Tibial nerve (tissue), 4 donors: ENCODE data around the gene ABCB9. TPM values are rescaled to one million over a fixed set of nuclear protein-coding genes. Genes with fewer than 3 reads are reported as not detected.

Experiments used
- DNase-seq, 2 donors: peaks; one replicate each; pipeline ENCODE4 v3.0.0-alpha.2; 2019; ENCODE audit warnings: low spot score in 2 of 2
- H3K27ac ChIP-seq, 4 donors: fragments of 200-600 bp; sonication (generic) in 3 of 4; one replicate each; pipeline ENCODE4 v1.5.1; 2017 to 2019; ENCODE audit warnings: mild to moderate bottlenecking in 1 of 4
- H3K27me3 ChIP-seq, 2 donors: fragments of 200-600 bp; sonication (generic) in 1 of 2; one replicate each; pipeline versions ENCODE4 v1.5.1 to v1.6.0; 2017 to 2019
- H3K36me3 ChIP-seq, 3 donors: fragments of 200-600 bp; sonication (generic); one replicate each; pipeline ENCODE4 v1.5.1; 2018 to 2019
- H3K4me1 ChIP-seq, 4 donors: fragments of 200-600 bp; sonication (generic) in 3 of 4; one replicate each; pipeline ENCODE4 v1.5.1; 2017 to 2019
- H3K4me3 ChIP-seq, 4 donors: fragments of 200-600 bp; sonication (generic) in 3 of 4; one replicate each; pipeline ENCODE4 v1.5.1; 2017 to 2019; ENCODE audit warnings: mild to moderate bottlenecking in 1 of 4, moderate library complexity in 1 of 4
- H3K9me3 ChIP-seq, 4 donors: fragments of 200-600 bp; sonication (generic) in 3 of 4; one replicate each; pipeline ENCODE4 v1.5.1; 2017 to 2019
- EP300 ChIP-seq, 2 donors: sonication (generic); formaldehyde crosslinking; IDR thresholded peaks; one replicate each; pipeline ENCODE4 v1.6.1; 2017; ENCODE audit warnings: antibody characterized with exemption in 2 of 2, mild to moderate bottlenecking in 1 of 2
- POLR2A ChIP-seq, 2 donors: fragments of 450-650 bp; IDR thresholded peaks; one replicate each; pipeline ENCODE4 v1.6.1; 2017; ENCODE audit warnings: antibody characterized with exemption in 2 of 2, mild to moderate bottlenecking in 2 of 2, moderate library complexity in 2 of 2
- WGBS, 2 donors: methylation state at CpG; one replicate each; pipeline ENCODE4 v1.1.5; 2018; 5-methylcytosine and 5-hydroxymethylcytosine counted together
- total RNA-seq, 4 donors: library from RNA; depleted of rRNA; stranded (reverse); fragments of >200 nt; gene quantifications; one replicate each; pipeline ENCODE4 v1.1.0, GENCODE V29; 2016
- TF ChIP-seq, protein P1 (sequence below), 5 experiments: fragments of 200-600 bp in 3 of 5; fragments of 450-650 bp in 2 of 5; sonication (generic) in 3 of 5; IDR thresholded peaks; one replicate each; pipeline ENCODE4 v1.5.1; 2016 to 2019; ENCODE audit warnings: antibody characterized with exemption in 5 of 5, mild to moderate bottlenecking in 3 of 5, moderate library complexity in 2 of 5

Gene ABCB9
- total RNA-seq, 4 donors from 2014 or later = 4.2 to 11.4 (median 6.0) TPM

GRCh38 chr12:122997343-122998250 lies 31.3 kb upstream of the ABCB9 start:
- Histone ChIP-seq H3K36me3 (peaks cover 0 to 75% (median 0%) of the 10 kb centered on the region in 3 donors), H3K27ac (no peak overlapping the region)

GRCh38 chr12:122996621-122997342 lies 30.5 kb upstream of the ABCB9 start:
- no peak overlapping the region for H3K4me3 ChIP-seq
- H3K27me3 ChIP-seq = no peaks in the 10 kb centered on the region
- no peaks in the 10 kb centered on the region for H3K9me3 ChIP-seq
- TF ChIP-seq POLR2A (IDR thresholded peaks at IDR 0.05) (no peak), EP300 (IDR thresholded peaks at IDR 0.05) (no peak)
- TF ChIP-seq, protein P1, sequence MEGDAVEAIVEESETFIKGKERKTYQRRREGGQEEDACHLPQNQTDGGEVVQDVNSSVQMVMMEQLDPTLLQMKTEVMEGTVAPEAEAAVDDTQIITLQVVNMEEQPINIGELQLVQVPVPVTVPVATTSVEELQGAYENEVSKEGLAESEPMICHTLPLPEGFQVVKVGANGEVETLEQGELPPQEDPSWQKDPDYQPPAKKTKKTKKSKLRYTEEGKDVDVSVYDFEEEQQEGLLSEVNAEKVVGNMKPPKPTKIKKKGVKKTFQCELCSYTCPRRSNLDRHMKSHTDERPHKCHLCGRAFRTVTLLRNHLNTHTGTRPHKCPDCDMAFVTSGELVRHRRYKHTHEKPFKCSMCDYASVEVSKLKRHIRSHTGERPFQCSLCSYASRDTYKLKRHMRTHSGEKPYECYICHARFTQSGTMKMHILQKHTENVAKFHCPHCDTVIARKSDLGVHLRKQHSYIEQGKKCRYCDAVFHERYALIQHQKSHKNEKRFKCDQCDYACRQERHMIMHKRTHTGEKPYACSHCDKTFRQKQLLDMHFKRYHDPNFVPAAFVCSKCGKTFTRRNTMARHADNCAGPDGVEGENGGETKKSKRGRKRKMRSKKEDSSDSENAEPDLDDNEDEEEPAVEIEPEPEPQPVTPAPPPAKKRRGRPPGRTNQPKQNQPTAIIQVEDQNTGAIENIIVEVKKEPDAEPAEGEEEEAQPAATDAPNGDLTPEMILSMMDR (IDR thresholded peaks at IDR 0.05) = no peak
- no peak for DNase-seq
- WGBS, 2 donors = 91 to 93% methylated on average over 14 to 16 of the region's 16 CpGs
- H3K27ac ChIP-seq = no peak overlapping the region
- peaks cover 0 to 27% (median 0%) of the 10 kb centered on the region in 4 donors for H3K4me1 ChIP-seq
- H3K36me3 ChIP-seq = peaks cover 0 to 82% (median 0%) of the 10 kb centered on the region in 3 donors

More at GRCh38 chr12:122997343-122998250, 31.3 kb upstream of the ABCB9 start:
- DNase-seq = no peak
- H3K4me1 ChIP-seq = peaks cover 0 to 27% (median 0%) of the 10 kb centered on the region in 4 donors
- no peaks in the 10 kb centered on the region for H3K9me3 ChIP-seq
- WGBS, 2 donors = 88 to 92% methylated on average over 23 to 24 of the region's 25 CpGs
- TF ChIP-seq, protein P1 (IDR thresholded peaks at IDR 0.05) = no peak
- TF ChIP-seq EP300 (IDR thresholded peaks at IDR 0.05) (no peak), POLR2A (IDR thresholded peaks at IDR 0.05) (no peak)
- no peaks in the 10 kb centered on the region for H3K27me3 ChIP-seq
- no peak overlapping the region for H3K4me3 ChIP-seq

DNA sequence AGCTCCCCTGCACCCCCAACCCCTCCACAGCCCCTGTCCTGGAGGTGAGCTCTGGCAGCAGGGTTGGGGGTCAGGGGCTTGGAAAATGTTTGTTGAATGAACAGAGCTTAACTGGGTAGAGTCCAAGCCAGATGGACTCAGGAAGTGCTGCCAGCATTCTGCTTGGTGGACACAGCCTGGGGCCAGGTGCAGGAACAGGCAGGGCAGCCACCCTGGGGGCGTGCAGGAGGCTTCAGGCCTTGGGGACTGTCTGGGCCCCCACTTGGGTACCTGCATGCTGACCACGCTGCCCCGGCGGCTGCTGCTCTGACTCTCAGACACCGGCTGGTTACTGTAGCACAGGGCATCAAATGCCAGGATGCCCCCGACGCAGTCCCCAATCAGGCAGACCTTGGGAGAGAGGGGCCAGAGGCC lies 29.9 kb upstream of the ABCB9 start:
- H3K9me3 ChIP-seq = no peaks in the 10 kb centered on the region
- DNase-seq = no peak
- peaks cover 0 to 83% (median 0%) of the 10 kb centered on the region in 3 donors for H3K36me3 ChIP-seq
- 81 to 87% methylated on average over 3 to 7 of the region's 7 CpGs for WGBS, 2 donors
- H3K27me3 ChIP-seq = no peaks in the 10 kb centered on the region
- no peak overlapping the region for H3K4me3 ChIP-seq
- TF ChIP-seq, protein P1 (IDR thresholded peaks at IDR 0.05) = no peak
- no peak for TF ChIP-seq POLR2A (IDR thresholded peaks at IDR 0.05)
- TF ChIP-seq EP300 (IDR thresholded peaks at IDR 0.05) = no peak
- H3K4me1 ChIP-seq = peaks cover 0 to 27% (median 0%) of the 10 kb centered on the region in 4 donors
- no peak overlapping the region for H3K27ac ChIP-seq

GRCh38 chr12:122995503-122996187 lies 29.4 kb upstream of the ABCB9 start:
- Histone ChIP-seq H3K27ac (no peak overlapping the region), H3K36me3 (peaks cover 0 to 83% (median 0%) of the 10 kb centered on the region in 3 donors), H3K27me3 (no peaks in the 10 kb centered on the region), H3K9me3 (no peaks in the 10 kb centered on the region), H3K4me3 (no peak overlapping the region), H3K4me1 (peaks cover 0 to 27% (median 0%) of the 10 kb centered on the region in 4 donors)
- DNase-seq = no peak
- TF ChIP-seq, protein P1 (IDR thresholded peaks at IDR 0.05) = no peak
- TF ChIP-seq EP300 (IDR thresholded peaks at IDR 0.05) = no peak
- TF ChIP-seq POLR2A (IDR thresholded peaks at IDR 0.05) = no peak
- 62 to 69% methylated on average over 15 to 20 of the region's 20 CpGs for WGBS, 2 donors
